NCI-H460 (cell line): ENCODE data around the gene OBSL1. TPM values are rescaled to one million over a fixed set of nuclear protein-coding genes. Genes with fewer than 3 reads are reported as not detected.
A peak's percentile ranks its signal among the peaks of the same experiment; 100 is the strongest.

Experiments used
- DNase-seq: peaks from one replicate; pipeline ENCODE4 v3.0.0-alpha.2; 2016; ENCODE audit warnings: low read depth; ENCODE audit errors: extremely low read depth
- total RNA-seq: library from RNA; depleted of rRNA; stranded (reverse); fragments of >200 nt; shearing (Covaris generic); gene quantifications from 2 replicates; pipeline ENCODE4 v1.2.3, GENCODE V29; 2014

OBSL1 gene
- total RNA-seq, 1 experiment from 2014 or later: 10.0 TPM

DNA sequence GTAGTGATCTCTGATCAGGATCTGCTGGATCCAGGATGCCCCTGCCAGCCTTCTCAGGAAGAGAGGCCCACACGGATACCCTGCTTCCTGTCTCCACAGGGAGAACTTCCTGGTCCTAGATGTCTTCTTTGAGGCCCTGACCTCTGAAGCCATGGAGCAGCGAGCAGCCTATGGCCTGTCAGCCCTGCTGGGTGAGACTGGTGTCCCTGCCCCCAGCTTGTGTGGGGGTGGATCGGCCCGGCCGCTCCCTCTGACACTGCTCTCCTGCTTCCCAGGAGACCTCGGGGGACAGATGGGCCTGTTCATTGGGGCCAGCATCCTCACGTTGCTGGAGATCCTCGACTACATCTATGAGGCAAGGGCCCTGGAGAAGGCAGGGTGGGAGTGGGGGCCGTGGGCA, 34.4 kb downstream of the OBSL1 start:
- no peak for DNase-seq

- no peak for DNase-seq
Measured at GRCh38 chr2:219536425-219536824, 34.9 kb downstream of the OBSL1 start.

DNA sequence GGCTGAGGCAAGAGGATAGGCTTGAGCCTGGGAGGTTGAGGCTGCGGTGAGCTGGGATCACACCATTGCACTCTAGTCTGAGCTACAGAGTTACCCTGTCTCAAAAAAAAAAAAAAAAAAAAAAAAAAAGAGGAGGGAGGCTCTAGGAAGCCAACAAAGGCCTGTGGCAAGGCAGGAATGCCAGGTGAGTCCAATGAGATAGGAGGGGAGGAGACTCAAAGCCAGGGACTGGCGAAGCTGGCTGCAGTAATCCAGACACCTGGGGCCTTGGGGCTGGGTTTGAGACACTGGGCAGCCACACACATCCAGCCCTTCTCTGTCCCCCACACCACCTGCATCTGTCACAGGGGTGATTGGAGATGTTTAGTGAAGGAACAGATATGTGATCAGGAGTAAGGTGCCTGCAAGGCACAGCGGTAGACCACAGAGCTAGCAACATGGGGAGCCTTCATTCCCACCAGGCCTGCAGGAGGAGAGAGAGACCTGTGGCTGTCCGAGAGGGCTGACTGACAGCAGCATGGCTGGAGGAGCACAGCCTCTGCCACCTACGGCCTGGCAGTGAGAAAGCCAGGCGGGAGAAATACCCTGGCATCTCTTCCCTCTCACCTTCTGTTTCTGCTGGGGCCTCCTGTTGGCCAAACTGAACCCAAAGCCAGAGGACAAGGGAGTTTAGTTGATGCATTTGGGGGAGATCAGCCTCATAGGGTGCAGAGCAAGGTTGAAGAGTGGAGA, 37.2 kb downstream of the OBSL1 start:
- no peak for DNase-seq

- DNase-seq: no peak
Measured at GRCh38 chr2:219532378-219532649, 39.0 kb downstream of the OBSL1 start.

DNA sequence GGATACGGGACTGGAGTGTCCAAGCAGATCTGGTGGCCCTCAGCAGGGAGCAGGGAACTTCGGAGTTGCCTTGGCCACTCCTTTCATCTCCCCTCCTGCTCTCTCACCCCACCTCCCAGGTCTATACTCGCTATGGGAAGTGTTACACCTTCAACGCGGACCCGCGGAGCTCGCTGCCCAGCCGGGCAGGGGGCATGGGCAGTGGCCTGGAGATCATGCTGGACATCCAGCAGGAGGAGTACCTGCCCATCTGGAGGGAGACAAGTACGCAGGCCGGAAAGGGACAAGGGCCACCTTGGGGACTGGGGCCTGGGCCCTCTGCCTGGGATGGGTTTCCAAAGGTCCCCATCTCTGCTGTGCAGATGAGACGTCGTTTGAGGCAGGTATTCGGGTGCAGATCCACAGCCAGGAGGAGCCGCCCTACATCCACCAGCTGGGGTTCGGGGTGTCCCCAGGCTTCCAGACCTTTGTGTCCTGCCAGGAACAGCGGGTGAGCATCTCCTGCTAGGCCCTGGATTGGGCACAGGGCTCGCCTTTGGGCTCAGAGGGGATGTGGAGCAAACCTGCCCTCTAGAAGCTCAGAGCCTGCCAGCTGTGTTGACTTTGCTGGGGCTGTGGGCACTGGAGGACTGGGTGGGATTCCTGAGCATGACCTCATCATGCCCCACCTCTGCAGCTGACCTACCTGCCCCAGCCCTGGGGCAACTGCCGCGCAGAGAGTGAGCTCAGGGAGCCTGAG, 39.5 kb downstream of the OBSL1 start:
- no peak for DNase-seq

- peak; percentile 80 for DNase-seq
Measured at GRCh38 chr2:219530048-219530963, 41.0 kb downstream of the OBSL1 start.

DNA sequence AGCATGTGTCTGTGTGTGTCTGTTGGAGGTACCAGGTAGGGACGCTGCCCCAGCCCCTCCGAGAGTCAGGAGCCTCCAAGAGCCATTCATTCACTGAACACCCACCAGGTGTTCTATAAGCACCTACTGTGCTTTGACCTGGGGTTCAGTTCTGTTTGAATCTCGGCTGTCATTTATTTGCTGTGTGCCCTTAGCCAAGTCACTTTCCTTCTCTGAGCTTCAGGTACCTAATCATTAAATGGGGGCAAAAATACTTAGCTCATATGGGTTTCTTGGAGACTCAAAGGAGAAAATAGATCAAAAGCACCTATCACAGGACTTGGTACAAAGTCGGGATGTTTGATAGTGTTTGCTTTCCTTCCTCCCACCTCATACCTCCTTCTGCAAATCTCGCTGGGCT, 43.9 kb downstream of the OBSL1 start:
- DNase-seq: no peak

DNA sequence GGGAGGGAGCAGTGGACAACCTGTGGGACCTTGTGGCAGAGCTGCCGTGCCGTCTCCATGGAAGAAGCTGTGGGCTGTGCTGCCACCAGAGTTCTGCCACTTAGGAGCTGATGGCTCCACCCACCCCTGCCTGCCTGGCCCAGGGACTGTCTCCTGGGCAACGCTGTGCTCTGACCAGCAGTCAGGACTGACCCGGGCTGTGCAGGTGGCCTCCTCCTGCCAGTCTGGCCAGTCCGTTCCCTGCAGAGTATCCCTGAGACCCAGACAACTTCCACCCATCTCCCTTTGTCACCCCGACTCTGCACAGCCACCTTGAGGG, 44.3 kb downstream of the OBSL1 start:
- DNase-seq: no peak

DNA sequence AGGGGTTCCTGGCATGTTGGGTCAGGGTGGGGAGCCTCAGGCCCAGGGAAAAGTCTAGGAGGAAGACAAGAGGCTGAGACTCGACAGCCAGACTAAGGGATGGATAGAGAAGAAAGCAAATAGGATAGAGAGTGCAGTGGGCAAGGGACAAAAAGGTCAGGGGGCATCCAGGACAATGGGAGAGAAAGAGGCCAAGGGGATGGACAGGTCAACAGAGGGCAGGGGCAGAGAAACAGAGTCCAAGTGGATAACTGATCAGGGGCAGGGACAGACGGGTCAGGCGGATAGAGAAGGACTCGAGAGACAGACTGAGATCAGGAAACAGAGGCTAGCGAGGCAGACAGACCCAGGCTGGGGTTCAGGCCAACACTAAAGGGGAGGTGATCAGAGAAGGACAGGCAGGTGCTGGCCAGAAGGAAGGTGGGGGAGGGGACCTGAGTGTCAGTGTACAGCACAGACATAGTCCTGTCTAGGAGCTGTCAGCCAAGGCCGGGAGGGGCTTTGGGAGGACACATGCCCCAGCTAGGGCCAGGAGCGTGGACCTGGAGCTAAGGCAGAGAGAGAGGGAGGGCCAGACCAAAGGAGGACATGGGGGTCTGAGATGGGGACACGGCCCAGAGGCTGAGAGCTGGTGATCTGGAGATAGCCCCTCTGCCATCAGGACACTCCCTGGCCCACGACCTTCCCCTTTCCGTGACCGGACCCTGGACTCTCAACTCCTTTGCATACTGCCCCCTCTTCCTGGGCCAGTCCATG, 44.8 kb downstream of the OBSL1 start:
- DNase-seq: no peak

- no peak for DNase-seq
Measured at GRCh38 chr2:219525533-219526232, 45.7 kb downstream of the OBSL1 start.

- no peak for DNase-seq
Measured at GRCh38 chr2:219524817-219525216, 46.5 kb downstream of the OBSL1 start.

- no peak for DNase-seq
Measured at GRCh38 chr2:219523031-219523671, 48.2 kb downstream of the OBSL1 start.

DNA sequence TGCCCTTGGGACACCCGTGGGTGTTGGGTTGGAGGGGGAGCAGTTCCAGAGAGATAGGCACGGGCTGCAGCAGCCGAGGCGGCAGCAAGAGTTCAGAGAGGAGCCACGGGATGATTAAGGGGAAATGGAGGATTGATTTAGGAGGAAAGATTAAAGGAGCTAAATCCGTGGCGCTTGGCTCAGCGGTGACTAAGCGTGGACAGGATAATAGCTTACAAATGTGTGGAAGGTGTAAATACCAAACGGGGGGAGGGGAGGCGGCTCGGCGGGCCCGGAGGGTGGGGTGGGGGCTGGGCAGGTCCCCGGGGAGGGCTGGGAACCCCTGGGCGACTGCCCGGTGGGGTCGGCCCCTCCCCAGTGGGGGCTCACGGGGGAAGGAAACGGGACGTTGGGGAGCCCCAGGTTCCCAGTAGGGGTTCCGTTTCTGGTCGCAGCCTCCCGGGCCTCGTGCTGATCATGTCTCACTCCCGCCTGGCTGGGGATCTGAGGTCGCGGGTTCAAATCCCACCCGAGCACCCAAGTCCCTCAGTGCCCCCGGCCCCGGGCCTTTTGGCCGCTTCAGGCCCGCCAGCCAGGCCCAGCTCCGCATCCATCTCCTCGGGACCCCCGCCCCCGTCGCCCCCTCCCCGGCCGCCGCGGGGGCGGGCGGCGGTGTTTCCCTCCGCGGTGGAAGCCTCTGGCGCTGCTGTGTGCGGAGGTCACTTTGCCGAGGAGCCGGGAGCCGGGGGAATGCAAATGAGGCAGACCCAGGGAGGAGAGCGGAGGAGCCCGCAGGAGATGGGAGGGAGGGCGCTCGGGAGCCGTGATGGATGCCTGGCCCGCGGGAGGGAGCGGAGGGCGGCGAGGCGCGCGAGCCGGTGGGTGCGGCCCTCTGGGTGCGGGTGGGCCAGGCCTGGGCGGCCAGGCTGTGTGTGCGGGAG, 49.0 kb downstream of the OBSL1 start:
- DNase-seq: no peak

GRCh38 chr2:219521066-219521880, 50.1 kb downstream of the OBSL1 start:
- peak; percentile 36 for DNase-seq

DNA sequence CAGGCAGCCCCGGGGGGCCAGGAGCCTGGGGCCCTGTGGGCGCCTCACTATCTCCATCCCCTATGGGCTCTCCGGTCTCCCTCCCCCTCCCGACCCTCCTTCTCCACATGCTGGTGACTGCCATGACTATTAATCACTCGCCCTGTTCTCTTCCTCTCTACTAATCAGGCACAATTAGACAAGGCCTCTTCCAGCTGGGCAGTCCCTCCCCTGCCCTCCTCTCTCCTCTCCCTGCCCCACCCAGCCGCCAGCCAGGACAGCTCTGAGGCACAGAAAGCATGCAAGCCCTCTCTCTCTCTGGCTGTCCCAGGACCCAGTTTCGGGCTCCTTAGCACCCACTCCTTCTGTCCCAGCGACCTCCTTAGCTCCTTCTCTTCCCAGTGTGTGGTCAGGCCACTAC, 51.3 kb downstream of the OBSL1 start:
- DNase-seq: no peak

- DNase-seq: no peak
Measured at GRCh38 chr2:219519526-219519916, 51.8 kb downstream of the OBSL1 start.

- no peak for DNase-seq
Measured at GRCh38 chr2:219517954-219518778, 53.2 kb downstream of the OBSL1 start.
